Epithelial cell of proximal tubule (primary cell): ENCODE data around the gene FADS3. TPM values are rescaled to one million over a fixed set of nuclear protein-coding genes. Genes with fewer than 3 reads are reported as not detected.

Source experiments
- DNase-seq: peaks from one replicate; pipeline ENCODE4 v3.0.0-alpha.2; 2011; ENCODE audit warnings: low read depth
- H3K4me3 ChIP-seq: 2 replicates; pipeline ENCODE4 v1.5.1; 2011; ENCODE audit warnings: low read depth, mild to moderate bottlenecking, low read length
- CTCF ChIP-seq: conservative IDR thresholded peaks from 2 replicates; pipeline ENCODE4 v1.5.1; 2012; ENCODE audit warnings: low read depth, mild to moderate bottlenecking, low read length
- total RNA-seq: library from RNA; depleted of rRNA; stranded (reverse); fragments of >200 nt; gene quantifications from 2 replicates; pipeline ENCODE4 v1.2.3, GENCODE V29; 2015

FADS3 gene
- total RNA-seq, 1 donor from 2014 or later: 48.0 TPM

DNA sequence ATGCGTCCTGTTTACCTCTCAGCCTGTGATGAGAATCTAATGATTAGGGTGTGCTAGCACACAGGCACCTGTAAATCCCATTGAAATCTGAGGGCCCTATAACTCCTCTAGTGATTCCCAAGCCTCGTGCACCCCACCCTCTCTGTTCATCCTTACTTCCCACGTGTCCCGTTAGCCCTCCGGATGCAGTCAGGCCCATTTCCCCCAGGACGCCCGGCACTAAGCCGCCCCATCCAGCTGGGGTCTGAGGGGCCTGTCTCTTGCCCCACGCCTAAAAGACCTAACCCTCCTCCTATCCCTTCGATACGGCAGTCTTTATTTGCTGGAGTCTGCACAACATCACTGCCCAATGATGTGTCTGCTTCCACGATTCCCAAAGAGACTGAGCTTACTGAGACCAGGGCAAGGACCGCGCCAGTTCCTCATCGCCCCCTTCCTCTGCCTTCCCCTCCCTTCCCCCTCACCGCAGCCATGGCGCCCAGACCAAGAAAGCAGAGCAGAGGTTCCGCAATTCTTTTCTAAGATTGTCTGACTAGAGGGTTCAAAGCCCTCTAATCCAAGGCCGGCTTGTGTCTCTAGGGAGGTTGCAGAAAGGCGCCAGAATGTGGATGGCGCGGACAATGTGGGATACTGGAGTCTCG lies 64.3 kb downstream of the FADS3 start:
- peak overlapping the region; percentile 92 for H3K4me3 ChIP-seq
- no peak for DNase-seq
- TF ChIP-seq CTCF: no peak

Other genes with a start within 250 kb of the FADS3 start
- 4.5 and 7.3 TPM in 2 replicates for gene DAGLA, start 211.2 kb downstream of the FADS3 start, total RNA-seq
- 7.6 and 25.0 TPM in 2 replicates for gene MYRF, start 138.9 kb downstream of the FADS3 start, total RNA-seq
- 95.1 and 102 TPM in 2 replicates for gene TMEM258, start 98.9 kb downstream of the FADS3 start, total RNA-seq
- 70.6 and 120 TPM in 2 replicates for gene FEN1, start 98.6 kb downstream of the FADS3 start, total RNA-seq
- gene FADS1, start 74.5 kb downstream of the FADS3 start, total RNA-seq: 64.6 and 100 TPM in 2 replicates
- 169 and 442 TPM in 2 replicates for gene FADS2, start 63.2 kb downstream of the FADS3 start, total RNA-seq
- 0.12 and 0.22 TPM in 2 replicates for gene RAB3IL1, start 26.0 kb upstream of the FADS3 start, total RNA-seq
- 0.12 TPM in 1 of 2 replicates, not detected in the other for gene BEST1, start 58.8 kb upstream of the FADS3 start, total RNA-seq
- 518 and 789 TPM in 2 replicates for gene FTH1, start 76.1 kb upstream of the FADS3 start, total RNA-seq
- gene INCENP, start 232.5 kb upstream of the FADS3 start, total RNA-seq: 32.3 and 51.9 TPM in 2 replicates